ENCODE results near the gene LAMB4. TPM values are rescaled to one million over a fixed set of nuclear protein-coding genes. Genes with fewer than 3 reads are reported as not detected.

LAMB4 gene
- total RNA-seq, 2 experiments from 2014 or later, result 0.08 to 0.11 TPM

DNA sequence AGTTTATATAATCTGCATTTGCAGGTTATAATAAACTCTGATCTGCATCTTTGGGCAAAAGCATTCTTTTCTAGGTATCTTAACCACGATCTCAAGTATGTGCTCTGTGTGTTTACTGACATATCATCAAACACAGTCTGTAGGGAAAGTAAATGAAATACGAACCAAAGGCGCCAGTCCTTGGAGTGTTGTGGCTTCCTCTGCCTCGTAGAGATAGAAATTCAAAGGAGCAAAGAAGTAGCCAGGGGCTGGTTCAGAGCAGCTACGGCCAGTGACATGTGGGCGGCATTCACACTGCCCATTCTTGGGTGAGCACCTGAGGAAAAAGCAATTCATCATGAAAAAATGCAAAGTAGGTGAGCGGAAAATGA is 38.7 kb downstream of the LAMB4 start:
- no peaks in the 10 kb centered on the region for H3K4me1 ChIP-seq (ENCODE audit: insufficient read depth, low read length)
- ATAC-seq (ENCODE audit: poor library complexity) (no peak), DNase-seq (no peak)
- ChIA-PET POLR2A (no interaction called here), CTCF (no interaction called here)
- no peaks in the 10 kb centered on the region for H3K27me3 ChIP-seq (ENCODE audit: control insufficient read depth in 1 of 2, insufficient read depth in 2 of 2, low read length in 2 of 2)
- Mint-ChIP-seq H3K4me1 (ENCODE audit: low read depth) (no peaks in the 10 kb centered on the region), H3K27me3 (peaks cover 24% of the 10 kb centered on the region), H3K27ac (no peak overlapping the region), H3K4me3 (no peak overlapping the region), H3K36me3 (ENCODE audit: low read depth) (no peaks in the 10 kb centered on the region), H3K9me3 (no peaks in the 10 kb centered on the region)
- no peaks in the 10 kb centered on the region for H3K36me3 ChIP-seq (ENCODE audit: insufficient read depth, low read length)
- no peak for TF ChIP-seq CTCF (IDR thresholded peaks at IDR 0.05)
- intact Hi-C loops (cut with DNase I, micrococcal nuclease), result no loop called here
- no peak overlapping the region for H3K27ac ChIP-seq (ENCODE audit: low read depth in 1 of 2, low read length in 2 of 2)
- no peaks in the 10 kb centered on the region for H3K9me3 ChIP-seq (ENCODE audit: control insufficient read depth in 1 of 2, insufficient read depth in 1 of 2, low read length in 2 of 2)
- H3K4me3 ChIP-seq (ENCODE audit: low read length), result no peak overlapping the region

- Histone ChIP-seq H3K27me3 (ENCODE audit: control insufficient read depth in 1 of 2, insufficient read depth in 2 of 2, low read length in 2 of 2) (no peaks in the 10 kb centered on the region), H3K36me3 (ENCODE audit: insufficient read depth, low read length) (no peaks in the 10 kb centered on the region), H3K9me3 (ENCODE audit: control insufficient read depth in 1 of 2, insufficient read depth in 1 of 2, low read length in 2 of 2) (no peaks in the 10 kb centered on the region), H3K4me3 (ENCODE audit: low read length) (no peak overlapping the region), H3K4me1 (ENCODE audit: insufficient read depth, low read length) (no peaks in the 10 kb centered on the region), H3K27ac (ENCODE audit: low read depth in 1 of 2, low read length in 2 of 2) (no peak overlapping the region)
- H3K9me3 Mint-ChIP-seq, result no peaks in the 10 kb centered on the region
- H3K4me3 Mint-ChIP-seq, result no peak overlapping the region
- H3K36me3 Mint-ChIP-seq (ENCODE audit: low read depth), result no peaks in the 10 kb centered on the region
- CTCF ChIA-PET, result no interaction called here
- TF ChIP-seq CTCF (IDR thresholded peaks at IDR 0.05), result no peak
- peaks cover 20% of the 10 kb centered on the region for H3K27me3 Mint-ChIP-seq
- DNase-seq (no peak), ATAC-seq (ENCODE audit: poor library complexity) (no peak)
- intact Hi-C loops (cut with DNase I, micrococcal nuclease), result no loop called here
- H3K27ac Mint-ChIP-seq, result no peak overlapping the region
- H3K4me1 Mint-ChIP-seq (ENCODE audit: low read depth), result no peaks in the 10 kb centered on the region
- POLR2A ChIA-PET, result no interaction called here
Measured at GRCh38 chr7:108090791-108091460, 39.2 kb downstream of the LAMB4 start.

GRCh38 chr7:108089381-108089780 is 40.8 kb downstream of the LAMB4 start:
- H3K4me3 ChIP-seq (ENCODE audit: low read length), result no peak overlapping the region
- H3K4me1 ChIP-seq (ENCODE audit: insufficient read depth, low read length), result no peaks in the 10 kb centered on the region
- no peaks in the 10 kb centered on the region for H3K36me3 Mint-ChIP-seq (ENCODE audit: low read depth)
- no peak overlapping the region for H3K27ac Mint-ChIP-seq
- CTCF ChIA-PET, result no interaction called here
- H3K36me3 ChIP-seq (ENCODE audit: insufficient read depth, low read length), result no peaks in the 10 kb centered on the region
- H3K27me3 Mint-ChIP-seq, result peaks cover 7% of the 10 kb centered on the region
- H3K27ac ChIP-seq (ENCODE audit: low read depth in 1 of 2, low read length in 2 of 2), result no peak overlapping the region
- H3K4me1 Mint-ChIP-seq (ENCODE audit: low read depth), result no peaks in the 10 kb centered on the region
- ATAC-seq (ENCODE audit: poor library complexity) (no peak), DNase-seq (no peak)
- POLR2A ChIA-PET, result no interaction called here
- no peaks in the 10 kb centered on the region for H3K9me3 ChIP-seq (ENCODE audit: control insufficient read depth in 1 of 2, insufficient read depth in 1 of 2, low read length in 2 of 2)
- intact Hi-C loops (cut with DNase I, micrococcal nuclease), result no loop called here
- H3K9me3 Mint-ChIP-seq, result no peaks in the 10 kb centered on the region
- H3K4me3 Mint-ChIP-seq, result no peak overlapping the region
- H3K27me3 ChIP-seq (ENCODE audit: control insufficient read depth in 1 of 2, insufficient read depth in 2 of 2, low read length in 2 of 2), result no peaks in the 10 kb centered on the region
- TF ChIP-seq CTCF (IDR thresholded peaks at IDR 0.05), result no peak
